Activated T-helper 17 cell treated with anti-CD3 and anti-CD28 coated beads, Interleukin-2, amount 50 U/mL, for 72 hours (primary cell): ENCODE results near the gene RGN. TPM values are rescaled to one million over a fixed set of nuclear protein-coding genes. Genes with fewer than 3 reads are reported as not detected.
"Not testable (repeated sequence)": the region's sequence is repeated elsewhere in the genome, so short reads cannot be mapped to it uniquely, and the experiment has no call there.

ENCODE experiments used
- ATAC-seq: fragments of 150-1000 bp; cut with Tn5 transposase; replicated peaks from 2 replicates; pipeline ENCODE4 v1.10.0; 2021; ENCODE audit warnings: mild to moderate bottlenecking, moderate library complexity
- H3K27ac Mint-ChIP-seq: one replicate; pipeline ENCODE4 v1.8.0; 2022; ENCODE audit warnings: mixed read lengths
- H3K27me3 Mint-ChIP-seq: one replicate; pipeline ENCODE4 v1.8.0; 2022; ENCODE audit warnings: mixed read lengths
- H3K36me3 Mint-ChIP-seq: one replicate; pipeline ENCODE4 v1.8.0; 2022; ENCODE audit warnings: low read depth, mild to moderate bottlenecking, mixed read lengths
- H3K4me1 Mint-ChIP-seq: one replicate; pipeline ENCODE4 v1.8.0; 2022; ENCODE audit warnings: mixed read lengths
- H3K4me3 Mint-ChIP-seq: one replicate; pipeline ENCODE4 v1.8.0; 2022; ENCODE audit warnings: mild to moderate bottlenecking, mixed read lengths
- H3K9me3 Mint-ChIP-seq: one replicate; pipeline ENCODE4 v1.8.0; 2022; ENCODE audit warnings: mixed read lengths
- total RNA-seq, 2 donors: library from RNA; stranded (reverse); gene quantifications; one replicate each; pipeline ENCODE4 v1.2.3, GENCODE V29; 2022

RGN gene
- total RNA-seq, 2 donors from 2014 or later: not detected

GRCh38 chrX:47097018-47097417 is 18.8 kb downstream of the RGN start:
- H3K9me3 Mint-ChIP-seq: no peaks in the 10 kb centered on the region
- H3K4me3 Mint-ChIP-seq: no peak overlapping the region
- H3K27ac Mint-ChIP-seq: no peak overlapping the region
- no peaks in the 10 kb centered on the region for H3K27me3 Mint-ChIP-seq
- no peaks in the 10 kb centered on the region for H3K4me1 Mint-ChIP-seq
- no peaks in the 10 kb centered on the region for H3K36me3 Mint-ChIP-seq
- no peak for ATAC-seq

- H3K27ac Mint-ChIP-seq: no peak overlapping the region
- no peaks in the 10 kb centered on the region for H3K4me1 Mint-ChIP-seq
- no peaks in the 10 kb centered on the region for H3K9me3 Mint-ChIP-seq
- no peaks in the 10 kb centered on the region for H3K27me3 Mint-ChIP-seq
- ATAC-seq: no peak
- H3K4me3 Mint-ChIP-seq: no peak overlapping the region
- no peaks in the 10 kb centered on the region for H3K36me3 Mint-ChIP-seq
These were observed 20.3 kb downstream of the RGN start for GRCh38 chrX:47098338-47099094.

- no peaks in the 10 kb centered on the region for H3K4me1 Mint-ChIP-seq
- no peaks in the 10 kb centered on the region for H3K27me3 Mint-ChIP-seq
- H3K27ac Mint-ChIP-seq: no peak overlapping the region
- no peak overlapping the region for H3K4me3 Mint-ChIP-seq
- H3K9me3 Mint-ChIP-seq: no peaks in the 10 kb centered on the region
- ATAC-seq: no peak
- no peaks in the 10 kb centered on the region for H3K36me3 Mint-ChIP-seq
These were observed 23.0 kb downstream of the RGN start for GRCh38 chrX:47101206-47101605.

DNA sequence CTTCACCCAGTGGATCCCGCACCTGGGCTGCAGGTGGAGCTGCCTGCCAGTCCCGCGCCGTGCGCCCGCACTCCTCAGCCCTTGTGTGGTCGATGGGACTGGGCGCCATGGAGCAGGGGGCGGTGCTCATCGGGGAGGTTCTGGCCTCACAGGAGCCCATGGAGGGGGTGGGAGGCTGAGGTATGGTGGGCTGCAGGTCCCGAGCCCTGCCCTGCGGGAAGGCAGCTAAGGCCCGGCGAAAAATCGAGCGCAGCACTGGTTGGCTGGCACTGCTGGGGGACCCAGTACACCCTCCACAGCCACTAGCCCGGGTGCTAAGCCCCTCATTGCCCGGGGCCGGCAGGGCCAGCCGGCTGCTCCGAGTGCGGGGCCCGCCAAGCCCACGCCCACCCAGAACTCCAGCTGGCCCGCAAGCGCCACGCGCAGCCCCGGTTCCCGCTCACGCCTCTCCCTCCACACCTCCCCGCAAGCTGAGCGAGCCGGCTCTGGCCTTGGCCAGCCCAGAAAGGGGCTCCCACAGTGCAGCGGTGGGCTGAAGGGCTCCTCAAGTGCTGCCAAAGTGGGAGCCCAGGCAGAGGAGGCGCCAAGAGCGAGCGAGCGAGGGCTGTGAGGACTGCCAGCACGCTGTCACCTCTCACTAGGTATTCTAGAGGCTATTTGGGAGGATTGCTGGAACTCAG is 32.8 kb downstream of the RGN start:
- H3K27me3 Mint-ChIP-seq, H3K27ac Mint-ChIP-seq, H3K4me1 Mint-ChIP-seq, H3K36me3 Mint-ChIP-seq, H3K9me3 Mint-ChIP-seq, ATAC-seq, H3K4me3 Mint-ChIP-seq: not testable (repeated sequence)

DNA sequence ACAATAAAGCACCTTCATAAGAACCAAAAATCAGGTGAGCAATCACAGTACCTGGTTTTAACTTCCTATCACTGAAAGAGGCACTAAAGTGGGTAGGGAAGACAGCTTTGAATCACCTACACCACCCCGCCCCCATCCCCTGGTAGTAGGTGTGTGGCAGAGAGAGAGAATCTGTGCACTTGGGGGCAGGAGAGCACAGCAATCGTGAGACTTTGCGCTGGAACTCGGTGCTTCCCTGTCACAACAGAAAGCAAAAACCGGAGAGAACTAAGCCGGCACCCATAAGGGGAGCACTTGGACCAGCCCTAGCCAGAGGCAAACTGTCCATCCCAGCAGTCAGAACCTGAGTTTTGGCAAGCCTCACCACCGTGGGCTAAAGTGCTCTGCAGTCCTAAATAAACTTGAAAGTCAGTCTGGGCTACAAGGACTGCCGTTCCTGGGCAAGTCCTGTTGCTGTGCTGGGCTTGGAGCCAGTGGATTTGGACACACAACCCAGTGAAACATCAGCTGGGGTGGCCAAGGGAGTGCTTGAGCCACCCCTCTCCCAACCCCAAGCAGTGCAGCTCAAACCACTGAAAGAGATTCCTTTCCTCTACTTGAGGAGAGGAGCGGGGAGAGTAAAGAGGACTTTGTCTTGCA is 34.2 kb downstream of the RGN start:
- ATAC-seq: no peak
- no peaks in the 10 kb centered on the region for H3K27me3 Mint-ChIP-seq

GRCh38 chrX:47116551-47117110 is 38.4 kb downstream of the RGN start:
- H3K27ac Mint-ChIP-seq, H3K9me3 Mint-ChIP-seq, ATAC-seq, H3K27me3 Mint-ChIP-seq, H3K36me3 Mint-ChIP-seq, H3K4me3 Mint-ChIP-seq, H3K4me1 Mint-ChIP-seq: not testable (repeated sequence)

More for the DNA sequence above, 34.2 kb downstream of the RGN start:
- Mint-ChIP-seq H3K9me3 (no peaks in the 10 kb centered on the region), H3K4me1 (no peaks in the 10 kb centered on the region), H3K4me3 (no peak overlapping the region), H3K36me3 (no peaks in the 10 kb centered on the region), H3K27ac (no peak overlapping the region)

DNA sequence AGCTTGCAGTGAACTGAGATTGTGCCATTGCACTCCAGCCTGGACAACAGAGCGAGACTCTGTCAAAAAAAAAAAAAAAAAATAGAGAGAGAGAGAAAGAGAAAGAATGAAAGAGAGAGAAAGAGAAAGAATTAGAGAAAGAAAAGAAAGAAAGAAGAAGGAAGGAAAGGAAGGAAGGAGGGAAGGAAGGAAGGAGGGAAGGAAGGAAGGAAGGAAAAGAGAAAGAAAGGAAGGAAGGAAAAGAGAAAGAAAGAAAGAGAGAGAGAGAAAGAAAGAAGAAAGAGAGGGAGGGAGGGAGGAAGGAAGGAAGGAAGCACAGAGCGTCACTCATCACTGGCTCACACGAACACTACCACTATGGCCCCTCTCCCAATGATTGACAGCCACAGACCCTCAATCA is 46.2 kb downstream of the RGN start:
- not testable (repeated sequence) for H3K9me3 Mint-ChIP-seq, H3K27ac Mint-ChIP-seq, H3K36me3 Mint-ChIP-seq, H3K27me3 Mint-ChIP-seq, H3K4me3 Mint-ChIP-seq, H3K4me1 Mint-ChIP-seq, ATAC-seq

GRCh38 chrX:47129157-47129898 is 51.1 kb downstream of the RGN start:
- Mint-ChIP-seq H3K9me3 (no peaks in the 10 kb centered on the region), H3K36me3 (no peaks in the 10 kb centered on the region), H3K27ac (peak overlapping the region; percentile 94), H3K4me1 (no peaks in the 10 kb centered on the region), H3K4me3 (peak overlapping the region; percentile 96), H3K27me3 (no peaks in the 10 kb centered on the region)
- ATAC-seq: peak; percentile 99

GRCh38 chrX:47129899-47130358 is 51.7 kb downstream of the RGN start:
- peak overlapping the region; percentile 96 for H3K4me3 Mint-ChIP-seq
- no peak for ATAC-seq
- H3K4me1 Mint-ChIP-seq: no peaks in the 10 kb centered on the region
- no peaks in the 10 kb centered on the region for H3K36me3 Mint-ChIP-seq
- H3K27me3 Mint-ChIP-seq: no peaks in the 10 kb centered on the region
- peak overlapping the region; percentile 94 for H3K27ac Mint-ChIP-seq
- H3K9me3 Mint-ChIP-seq: no peaks in the 10 kb centered on the region

DNA sequence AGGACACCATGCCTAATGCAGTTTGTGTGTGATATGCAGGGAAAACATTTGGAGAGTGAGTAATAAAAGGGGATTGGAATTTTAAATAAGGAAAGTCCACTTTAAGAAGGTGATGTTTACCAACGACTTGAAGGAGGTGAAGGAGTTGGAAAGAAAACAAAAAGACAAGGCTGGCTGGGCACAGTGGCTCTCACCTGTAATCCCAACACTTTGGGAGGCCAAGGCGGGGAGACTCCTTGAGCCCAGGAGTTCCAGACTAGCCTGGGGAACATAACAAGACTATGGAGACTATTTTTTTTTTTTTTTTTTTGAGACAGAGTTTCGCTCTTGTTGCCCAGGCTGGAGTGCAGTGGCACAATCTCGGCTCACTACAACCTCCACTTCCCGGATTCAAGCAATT is 55.2 kb downstream of the RGN start:
- Mint-ChIP-seq H3K9me3 (no peaks in the 10 kb centered on the region), H3K36me3 (no peaks in the 10 kb centered on the region), H3K4me3 (no peak overlapping the region), H3K27me3 (no peaks in the 10 kb centered on the region), H3K4me1 (no peaks in the 10 kb centered on the region), H3K27ac (no peak overlapping the region)
- no peak for ATAC-seq

DNA sequence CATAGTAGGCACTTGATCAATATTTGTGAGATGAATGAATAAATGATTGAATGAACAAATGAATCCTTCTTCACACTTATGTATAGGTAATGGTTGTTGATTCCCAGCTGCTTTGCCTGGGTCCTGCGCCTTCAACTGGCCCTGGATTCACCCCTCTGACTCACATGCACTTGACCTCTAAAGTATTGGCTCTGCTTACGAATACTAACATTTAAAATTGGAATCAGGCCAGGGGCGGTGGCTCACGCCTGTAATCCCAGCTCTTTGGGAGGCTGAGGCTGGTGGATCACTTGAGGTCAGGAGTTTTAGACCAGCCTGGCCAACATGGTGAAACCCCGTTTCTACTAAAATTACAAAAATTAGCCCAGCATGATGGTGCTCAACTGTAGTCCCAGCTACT is 57.4 kb downstream of the RGN start:
- not testable (repeated sequence) for H3K27ac Mint-ChIP-seq, H3K4me3 Mint-ChIP-seq, ATAC-seq, H3K27me3 Mint-ChIP-seq, H3K9me3 Mint-ChIP-seq, H3K4me1 Mint-ChIP-seq
- H3K36me3 Mint-ChIP-seq: peaks cover 15% of the 10 kb centered on the region

GRCh38 chrX:47138171-47138570 is 59.9 kb downstream of the RGN start:
- Mint-ChIP-seq H3K27ac (no peak overlapping the region), H3K4me3 (no peak overlapping the region), H3K4me1 (peaks cover 10% of the 10 kb centered on the region), H3K36me3 (peaks cover 38% of the 10 kb centered on the region), H3K27me3 (no peaks in the 10 kb centered on the region), H3K9me3 (no peaks in the 10 kb centered on the region)
- no peak for ATAC-seq
